GM12878 (cell line): ENCODE results near the gene SGTA. TPM values are rescaled to one million over a fixed set of nuclear protein-coding genes. Genes with fewer than 3 reads are reported as not detected.

Source experiments
- ASH2L ChIP-seq: fragments of 300-600, 200-600 bp; sonication (generic); IDR thresholded peaks from 2 replicates; pipeline ENCODE4 v1.6.1; 2017; ENCODE audit warnings: low read depth, mild to moderate bottlenecking, borderline replicate concordance
- BCL11A ChIP-seq: IDR thresholded peaks from 2 replicates; pipeline ENCODE4 v1.6.1; 2011; ENCODE audit warnings: low read depth, low read length
- CBX3 ChIP-seq: fragments of 200-600 bp; sonication (generic); IDR thresholded peaks from 2 replicates; pipeline ENCODE4 v1.6.1; 2016; ENCODE audit warnings: low read depth, borderline replicate concordance
- CHD2 ChIP-seq: IDR thresholded peaks from 2 replicates; pipeline ENCODE4 v1.6.1; 2011; ENCODE audit warnings: low read depth, low read length, improper control_type of control experiment, borderline replicate concordance
- DPF2 ChIP-seq: fragments of 450-650 bp; IDR thresholded peaks from 2 replicates; pipeline ENCODE4 v1.6.1; 2017; ENCODE audit warnings: mild to moderate bottlenecking
- EGR1 ChIP-seq, 2 experiments: IDR thresholded peaks; 1 replicate in 1 of 2; 2 replicates in 1 of 2; pipeline ENCODE4 v1.6.1; 2011 to 2012; ENCODE audit warnings: low read depth in 2 of 2, low read length in 2 of 2, borderline replicate concordance in 1 of 2, mild to moderate bottlenecking in 1 of 2, moderate library complexity in 1 of 2
- EP300 ChIP-seq, 2 experiments: fragments of 150-350 bp in 1 of 2; IDR thresholded peaks; 2 replicates each; pipeline ENCODE4 v1.6.1; 2011 to 2012; ENCODE audit warnings: low read depth in 2 of 2, low read length in 2 of 2, borderline replicate concordance in 1 of 2, improper control_type of control experiment in 1 of 2, inconsistent platforms in 1 of 2; ENCODE audit not compliant: control insufficient read depth in 1 of 2
- FOS ChIP-seq: IDR thresholded peaks from 3 replicates; pipeline ENCODE4 v1.6.1; 2011; ENCODE audit warnings: borderline replicate concordance; ENCODE audit not compliant: insufficient read length; ENCODE audit errors: extremely low read depth
- HDGF ChIP-seq: fragments of 450-650 bp; IDR thresholded peaks from 2 replicates; pipeline ENCODE4 v1.6.1; 2016; ENCODE audit warnings: antibody characterized with exemption
- IRF5 ChIP-seq: fragments of 450-650 bp; IDR thresholded peaks from 2 replicates; pipeline ENCODE4 v1.6.1; 2017; ENCODE audit warnings: borderline replicate concordance
- MYB ChIP-seq: fragments of 150-350 bp; IDR thresholded peaks from 2 replicates; pipeline ENCODE4 v1.6.1; 2014; ENCODE audit warnings: mild to moderate bottlenecking, low read depth, low read length, borderline replicate concordance
- MYC ChIP-seq: IDR thresholded peaks from 2 replicates; pipeline ENCODE4 v1.6.1; 2011; ENCODE audit warnings: mild to moderate bottlenecking, low read length, moderate library complexity, inconsistent platforms; ENCODE audit not compliant: insufficient read depth, insufficient replicate concordance, insufficient read length, severe bottlenecking
- NFYB ChIP-seq: IDR thresholded peaks from 2 replicates; pipeline ENCODE4 v1.6.1; 2011; ENCODE audit warnings: low read depth, mild to moderate bottlenecking, low read length, improper control_type of control experiment, moderate library complexity; ENCODE audit not compliant: insufficient read depth
- NKRF ChIP-seq: fragments of 450-650 bp; conservative IDR thresholded peaks from 2 replicates; pipeline ENCODE4 v1.6.1; 2017; ENCODE audit warnings: mild to moderate bottlenecking, moderate library complexity
- PML ChIP-seq: IDR thresholded peaks from 2 replicates; pipeline ENCODE4 v1.6.1; 2012; ENCODE audit warnings: low read length, inconsistent platforms
- POLR2AphosphoS5 ChIP-seq: IDR thresholded peaks from 2 replicates; pipeline ENCODE4 v1.6.1; 2011; ENCODE audit warnings: mild to moderate bottlenecking, low read length, inconsistent platforms
- RELB ChIP-seq: fragments of 450-650 bp; IDR thresholded peaks from 2 replicates; pipeline ENCODE4 v1.6.1; 2017; ENCODE audit warnings: low read depth, mild to moderate bottlenecking, moderate library complexity
- RUNX3 ChIP-seq: IDR thresholded peaks from 2 replicates; pipeline ENCODE4 v1.6.1; 2012; ENCODE audit warnings: low read length, inconsistent platforms
- SMARCA5 ChIP-seq: fragments of 450-650 bp; IDR thresholded peaks from 2 replicates; pipeline ENCODE4 v1.6.1; 2017; ENCODE audit warnings: mild to moderate bottlenecking
- SRF ChIP-seq, 2 experiments: IDR thresholded peaks; 2 replicates each; pipeline ENCODE4 v1.6.1; 2011; ENCODE audit warnings: low read depth in 2 of 2, low read length in 2 of 2, mild to moderate bottlenecking in 1 of 2, moderate library complexity in 1 of 2
- WRNIP1 ChIP-seq: IDR thresholded peaks from 2 replicates; pipeline ENCODE4 v1.6.1; 2011; ENCODE audit warnings: low read depth, low read length, improper control_type of control experiment, borderline replicate concordance
- YY1 ChIP-seq: IDR thresholded peaks from 2 replicates; pipeline ENCODE4 v1.6.1; 2011; ENCODE audit warnings: low read depth, mild to moderate bottlenecking, low read length
- polyA plus RNA-seq, 11 experiments: library from polyadenylated mRNA; depleted of rRNA in 4 of 11; unstranded in 6 of 11; stranded (reverse) in 5 of 11; fragments of >200 nt; fragmentation: Nextera tagmentation in 4 of 11; fragmentation: Illumina TruSeq in 1 of 11; extraction: Ambion mirVana in 4 of 11; extraction: Trizol in 1 of 11; gene quantifications; 1 replicate in 1 of 11; 2 replicates in 10 of 11; pipeline versions ENCODE4 v1.2.1 to v1.2.3, GENCODE V29; 2011 to 2016; ENCODE audit warnings: inconsistent platforms in 2 of 11, missing spikeins in 2 of 11, low read depth in 1 of 11
- total RNA-seq, 4 experiments: library from RNA; depleted of rRNA in 3 of 4; stranded (reverse); fragments of >200 nt in 3 of 4; fragmentation: Illumina TruSeq in 1 of 4; extraction: Trizol in 1 of 4; gene quantifications; 2 replicates each; pipeline versions ENCODE4 v1.2.1 to v1.2.3, GENCODE V29; 2013 to 2021
- TF ChIP-seq, protein P1 (sequence below), 3 experiments: IDR thresholded peaks in 2 of 3; conservative IDR thresholded peaks in 1 of 3; 2 replicates each; pipeline ENCODE4 v1.5.1; 2011; ENCODE audit warnings: low read depth in 3 of 3, low read length in 3 of 3, mild to moderate bottlenecking in 3 of 3, control low read depth in 2 of 3, moderate library complexity in 2 of 3, inconsistent platforms in 1 of 3, mixed read lengths in 1 of 3; ENCODE audit not compliant: control insufficient read depth in 2 of 3, insufficient read depth in 1 of 3; ENCODE audit errors: extremely low read depth in 1 of 3

Gene SGTA
- total and polyA plus RNA-seq, 10 of the 15 experiments (the other 5 are each of a cell fraction or from before 2014, with no cell fraction given), result 2.0 to 102 (median 48.2) TPM

- TF ChIP-seq MYC (no peak), SMARCA5 (peak; percentile 67; the same call in 1 of the 2 replicates), DPF2 (peak; percentile 97), MYB (no peak), YY1 (peak; percentile 88), RUNX3 (peak; percentile 73), CHD2 (peak; percentile 89), BCL11A (no peak), RELB (peak; percentile 81), HDGF (no peak), IRF5 (no peak), ASH2L (no peak), POLR2AphosphoS5 (peak; percentile 41; the same call in 1 of the 2 replicates), EP300 (IDR thresholded peaks at IDR 0.05; ENCODE audit: borderline replicate concordance in 1 of 2, control insufficient read depth in 1 of 2, low read depth in 2 of 2, low read length in 2 of 2) (no peak), NFYB (peak; percentile 82), EGR1 (IDR thresholded peaks at IDR 0.05; ENCODE audit: borderline replicate concordance in 1 of 2, low read depth in 2 of 2, low read length in 2 of 2) (peak in 1 of 2 experiments; percentile 39; a peak in 1 of 3 replicates), CBX3 (no peak), PML (no peak), SRF (IDR thresholded peaks at IDR 0.05; ENCODE audit: low read depth in 2 of 2, low read length in 2 of 2) (peak in 1 of 2 experiments; percentile 89; a peak in 2 of 4 replicates), NKRF (peak; percentile 70), WRNIP1 (0 out of 2 replicates have a peak, but pooled peaks have one; percentile 66), FOS (peak; percentile 62)
- TF ChIP-seq, protein P1, sequence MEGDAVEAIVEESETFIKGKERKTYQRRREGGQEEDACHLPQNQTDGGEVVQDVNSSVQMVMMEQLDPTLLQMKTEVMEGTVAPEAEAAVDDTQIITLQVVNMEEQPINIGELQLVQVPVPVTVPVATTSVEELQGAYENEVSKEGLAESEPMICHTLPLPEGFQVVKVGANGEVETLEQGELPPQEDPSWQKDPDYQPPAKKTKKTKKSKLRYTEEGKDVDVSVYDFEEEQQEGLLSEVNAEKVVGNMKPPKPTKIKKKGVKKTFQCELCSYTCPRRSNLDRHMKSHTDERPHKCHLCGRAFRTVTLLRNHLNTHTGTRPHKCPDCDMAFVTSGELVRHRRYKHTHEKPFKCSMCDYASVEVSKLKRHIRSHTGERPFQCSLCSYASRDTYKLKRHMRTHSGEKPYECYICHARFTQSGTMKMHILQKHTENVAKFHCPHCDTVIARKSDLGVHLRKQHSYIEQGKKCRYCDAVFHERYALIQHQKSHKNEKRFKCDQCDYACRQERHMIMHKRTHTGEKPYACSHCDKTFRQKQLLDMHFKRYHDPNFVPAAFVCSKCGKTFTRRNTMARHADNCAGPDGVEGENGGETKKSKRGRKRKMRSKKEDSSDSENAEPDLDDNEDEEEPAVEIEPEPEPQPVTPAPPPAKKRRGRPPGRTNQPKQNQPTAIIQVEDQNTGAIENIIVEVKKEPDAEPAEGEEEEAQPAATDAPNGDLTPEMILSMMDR (IDR thresholded peaks at IDR 0.05 in 2 of 3, conservative IDR thresholded peaks at IDR 0.05 in 1 of 3; ENCODE audit: control insufficient read depth in 2 of 3, extremely low read depth in 1 of 3, insufficient read depth in 1 of 3, low read depth in 3 of 3, low read length in 3 of 3), result no peak
Observed at GRCh38 chr19:2739602-2740313, 43.3 kb downstream of the SGTA start, which contains the start of gene SLC39A3 (continued).
